Keratinocyte (primary cell): Measurements from ENCODE around the gene RTN3.

Experiments
- CTCF ChIP-seq, 3 experiments: IDR thresholded peaks in 1 of 3; conservative IDR thresholded peaks in 1 of 3; optimal IDR thresholded peaks in 1 of 3; 2 replicates in 2 of 3; 3 replicates in 1 of 3; pipeline versions ENCODE3 to v1.5.1; 2011; ENCODE audit warnings: low read length in 3 of 3, mild to moderate bottlenecking in 3 of 3, moderate library complexity in 2 of 3, control low read depth in 1 of 3, inconsistent platforms in 1 of 3; ENCODE audit not compliant: insufficient read depth in 2 of 3; ENCODE audit errors: extremely low read depth in 1 of 3
- EZH2 ChIP-seq: IDR thresholded peaks from one replicate; pipeline ENCODE4 v1.6.1; 2012; ENCODE audit warnings: inconsistent platforms, mild to moderate bottlenecking, low read length, moderate library complexity

- TF ChIP-seq CTCF (optimal IDR thresholded peaks at IDR 0.05 in 1 of 3, IDR thresholded peaks at IDR 0.05 in 1 of 3, conservative IDR thresholded peaks at IDR 0.05 in 1 of 3; ENCODE audit: extremely low read depth in 1 of 3, insufficient read depth in 2 of 3, low read length in 3 of 3) (no peak), EZH2 (no peak)
These were observed 64.2 kb downstream of the RTN3 start for GRCh38 chr11:63745304-63746170.
